Parathyroid adenoma (tissue), 2 donors: ENCODE measurements around the gene PPP1R15B.

Experiments
- H2AFZ ChIP-seq: fragments of 300-600 bp; sonication (generic); one replicate; pipeline ENCODE4 v1.7.0; 2017; ENCODE audit warnings: antibody characterized with exemption, mild to moderate bottlenecking
- H3K27ac ChIP-seq: fragments of 300-600 bp; sonication (generic); one replicate; pipeline ENCODE4 v1.7.0; 2017
- H3K27me3 ChIP-seq: fragments of 300-600 bp; sonication (generic); one replicate; pipeline ENCODE4 v1.7.0; 2017; ENCODE audit warnings: low read length; ENCODE audit not compliant: control insufficient read depth, insufficient read depth
- H3K36me3 ChIP-seq: fragments of 300-600 bp; sonication (generic); one replicate; pipeline ENCODE4 v1.7.0; 2017; ENCODE audit warnings: low read length; ENCODE audit not compliant: control insufficient read depth, insufficient read depth
- H3K4me1 ChIP-seq: fragments of 300-600 bp; sonication (generic); one replicate; pipeline ENCODE4 v1.7.0; 2017; ENCODE audit warnings: control low read depth
- H3K4me2 ChIP-seq: fragments of 300-600 bp; sonication (generic); one replicate; pipeline ENCODE4 v1.7.0; 2017; ENCODE audit warnings: low read length
- H3K4me3 ChIP-seq: fragments of 300-600 bp; sonication (generic); one replicate; pipeline ENCODE4 v1.7.0; 2017; ENCODE audit warnings: low read depth, low read length
- H3K79me2 ChIP-seq: fragments of 300-600 bp; sonication (generic); one replicate; pipeline ENCODE4 v1.7.0; 2017; ENCODE audit warnings: control low read depth
- H3K9ac ChIP-seq: fragments of 300-600 bp; sonication (generic); one replicate; pipeline ENCODE4 v1.7.0; 2017; ENCODE audit warnings: mild to moderate bottlenecking
- H3K9me3 ChIP-seq: fragments of 300-600 bp; sonication (generic); one replicate; pipeline ENCODE4 v1.7.0; 2017; ENCODE audit warnings: low read length; ENCODE audit not compliant: control insufficient read depth
- TF ChIP-seq, protein P1 (sequence below): fragments of 300-600 bp; sonication (generic); IDR thresholded peaks from one replicate; pipeline ENCODE4 v1.7.0; 2017; ENCODE audit warnings: antibody characterized with exemption, mild to moderate bottlenecking
- donor health status: primary hyperparathyroidism.

The PPP1R15B gene

DNA sequence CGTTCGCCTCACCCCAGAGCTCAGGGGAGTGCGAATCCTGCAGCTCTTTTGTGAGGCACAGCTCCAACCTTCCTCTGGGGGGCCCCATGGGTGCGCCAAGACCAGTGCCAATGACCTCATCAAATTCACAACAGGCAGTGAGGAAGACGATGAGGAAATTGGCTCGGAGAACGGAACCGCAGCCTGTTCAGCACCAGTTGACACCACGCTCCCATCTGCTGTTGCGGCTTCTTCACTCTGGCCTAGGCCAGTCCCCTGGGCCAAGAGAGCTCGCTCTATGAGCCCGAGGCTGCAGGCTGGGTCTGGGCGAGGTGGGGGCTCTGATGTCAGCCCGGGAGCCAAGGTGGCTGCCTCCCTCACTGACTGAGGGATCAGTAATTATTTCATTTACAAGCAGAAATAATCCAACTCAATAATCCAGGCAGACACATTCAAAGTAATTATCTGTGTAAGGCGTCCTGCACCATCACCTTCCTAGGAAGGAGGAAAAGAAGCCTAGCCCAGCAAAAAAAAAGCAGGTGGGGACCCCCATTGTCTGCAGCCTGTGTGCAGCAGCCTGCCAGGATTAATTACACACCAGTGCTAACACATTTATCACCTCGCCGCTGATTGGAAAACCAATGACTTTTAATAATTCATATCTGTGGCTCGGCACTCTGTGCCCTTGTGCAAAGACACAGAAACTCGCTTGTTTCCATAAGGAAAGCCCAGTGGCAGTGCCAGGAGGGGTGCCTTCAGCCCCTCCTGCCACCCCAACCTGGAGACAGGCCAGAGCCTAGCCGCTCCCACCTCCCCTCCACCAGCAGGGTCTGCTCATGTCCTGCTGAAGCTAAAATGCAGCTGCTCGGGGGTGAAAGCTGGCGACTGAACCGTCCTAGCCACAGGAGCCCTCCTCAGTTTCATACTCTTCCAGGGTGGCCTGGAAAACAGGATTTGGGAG, 53.8 kb downstream of the PPP1R15B start:
- Histone ChIP-seq H3K27ac (no peak overlapping the region), H3K4me1 (no peaks in the 10 kb centered on the region), H3K9ac (no peak overlapping the region), H3K4me2 (no peak overlapping the region), H3K79me2 (no peaks in the 10 kb centered on the region), H2AFZ (no peak overlapping the region), H3K36me3 (no peaks in the 10 kb centered on the region), H3K4me3 (no peak overlapping the region), H3K27me3 (no peaks in the 10 kb centered on the region), H3K9me3 (no peaks in the 10 kb centered on the region)
- TF ChIP-seq, protein P1, sequence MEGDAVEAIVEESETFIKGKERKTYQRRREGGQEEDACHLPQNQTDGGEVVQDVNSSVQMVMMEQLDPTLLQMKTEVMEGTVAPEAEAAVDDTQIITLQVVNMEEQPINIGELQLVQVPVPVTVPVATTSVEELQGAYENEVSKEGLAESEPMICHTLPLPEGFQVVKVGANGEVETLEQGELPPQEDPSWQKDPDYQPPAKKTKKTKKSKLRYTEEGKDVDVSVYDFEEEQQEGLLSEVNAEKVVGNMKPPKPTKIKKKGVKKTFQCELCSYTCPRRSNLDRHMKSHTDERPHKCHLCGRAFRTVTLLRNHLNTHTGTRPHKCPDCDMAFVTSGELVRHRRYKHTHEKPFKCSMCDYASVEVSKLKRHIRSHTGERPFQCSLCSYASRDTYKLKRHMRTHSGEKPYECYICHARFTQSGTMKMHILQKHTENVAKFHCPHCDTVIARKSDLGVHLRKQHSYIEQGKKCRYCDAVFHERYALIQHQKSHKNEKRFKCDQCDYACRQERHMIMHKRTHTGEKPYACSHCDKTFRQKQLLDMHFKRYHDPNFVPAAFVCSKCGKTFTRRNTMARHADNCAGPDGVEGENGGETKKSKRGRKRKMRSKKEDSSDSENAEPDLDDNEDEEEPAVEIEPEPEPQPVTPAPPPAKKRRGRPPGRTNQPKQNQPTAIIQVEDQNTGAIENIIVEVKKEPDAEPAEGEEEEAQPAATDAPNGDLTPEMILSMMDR, result no peak

DNA sequence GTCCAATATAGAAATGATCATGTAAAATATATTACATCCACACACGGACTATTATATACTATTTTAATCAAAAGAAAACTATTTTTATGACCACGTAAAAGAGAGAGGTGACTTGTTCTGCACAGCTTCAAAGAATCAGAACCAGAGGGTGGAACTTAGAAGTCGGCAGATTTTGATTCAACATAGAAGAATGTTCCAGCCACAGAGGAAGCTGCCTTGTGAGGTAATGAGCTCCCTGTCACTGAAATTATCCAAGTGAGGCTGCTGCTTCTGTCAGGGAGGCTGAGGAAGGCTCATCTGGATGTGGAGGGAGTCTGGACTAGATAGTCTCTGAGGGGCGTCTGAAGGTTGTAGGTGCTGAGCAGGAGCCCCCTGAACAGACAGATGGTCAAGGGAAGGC, 54.6 kb downstream of the PPP1R15B start:
- Histone ChIP-seq H3K9ac (no peak overlapping the region), H3K36me3 (no peaks in the 10 kb centered on the region), H2AFZ (no peak overlapping the region), H3K4me3 (no peak overlapping the region), H3K9me3 (no peaks in the 10 kb centered on the region), H3K4me1 (no peaks in the 10 kb centered on the region), H3K27ac (no peak overlapping the region), H3K79me2 (no peaks in the 10 kb centered on the region), H3K4me2 (no peak overlapping the region), H3K27me3 (no peaks in the 10 kb centered on the region)
- TF ChIP-seq, protein P1, result no peak

DNA sequence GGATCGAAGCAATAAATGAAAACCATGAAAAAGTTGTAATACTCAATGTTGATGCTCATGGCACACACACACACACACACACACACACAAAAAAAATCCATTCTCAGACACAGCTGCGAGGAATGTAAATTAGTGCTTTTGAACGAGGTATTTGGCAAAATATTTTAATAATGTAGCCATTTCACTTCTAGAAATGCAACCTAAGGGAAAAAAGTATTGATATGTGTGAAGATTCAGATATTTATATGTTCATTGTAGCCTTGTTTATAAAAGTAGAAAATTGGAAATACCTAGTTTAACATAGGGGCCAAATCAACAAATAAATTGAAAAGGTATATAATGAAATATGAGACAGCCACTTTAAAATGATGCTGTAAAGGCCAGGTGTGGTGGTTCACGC, 55.7 kb downstream of the PPP1R15B start:
- H3K27ac ChIP-seq, result no peak overlapping the region
- H3K9me3 ChIP-seq, result no peaks in the 10 kb centered on the region
- no peaks in the 10 kb centered on the region for H3K79me2 ChIP-seq
- no peak overlapping the region for H2AFZ ChIP-seq
- TF ChIP-seq, protein P1, result no peak
- no peak overlapping the region for H3K4me2 ChIP-seq
- no peaks in the 10 kb centered on the region for H3K36me3 ChIP-seq
- H3K4me1 ChIP-seq, result no peaks in the 10 kb centered on the region
- H3K27me3 ChIP-seq, result no peaks in the 10 kb centered on the region
- no peak overlapping the region for H3K9ac ChIP-seq
- no peak overlapping the region for H3K4me3 ChIP-seq

DNA sequence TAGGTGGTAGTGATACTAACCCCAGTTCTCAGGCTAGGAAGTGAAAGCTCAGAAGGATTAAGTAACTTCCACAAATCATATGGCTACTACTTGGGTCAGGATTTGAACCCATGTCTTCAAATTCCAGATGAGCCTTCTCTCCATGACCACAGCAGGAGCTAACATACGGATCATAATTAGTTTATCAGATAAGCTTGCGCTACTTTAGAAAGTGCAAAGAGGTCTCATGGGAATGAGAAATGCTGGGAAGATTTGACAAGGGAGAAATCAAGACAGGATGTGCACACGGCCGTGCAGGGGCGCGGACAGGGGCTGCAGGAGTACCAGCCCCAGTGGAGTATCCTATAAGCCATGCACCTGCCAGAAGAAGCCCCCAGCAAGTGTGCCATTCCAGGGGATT, 57.0 kb downstream of the PPP1R15B start:
- H2AFZ ChIP-seq, result no peak overlapping the region
- TF ChIP-seq, protein P1, result no peak
- no peaks in the 10 kb centered on the region for H3K36me3 ChIP-seq
- H3K27ac ChIP-seq, result no peak overlapping the region
- no peaks in the 10 kb centered on the region for H3K79me2 ChIP-seq
- no peaks in the 10 kb centered on the region for H3K27me3 ChIP-seq
- no peak overlapping the region for H3K9ac ChIP-seq
- no peak overlapping the region for H3K4me3 ChIP-seq
- no peak overlapping the region for H3K4me2 ChIP-seq
- peaks cover 6% of the 10 kb centered on the region for H3K4me1 ChIP-seq
- H3K9me3 ChIP-seq, result no peaks in the 10 kb centered on the region
